Muscle of leg (tissue), 11 donors: ENCODE data around the gene DAB1. TPM values are rescaled to one million over a fixed set of nuclear protein-coding genes. Genes with fewer than 3 reads are reported as not detected.

Source experiments
- DNase-seq: peaks from one replicate; pipeline ENCODE4 v3.0.0; 2013
- H3K27ac ChIP-seq: one replicate; pipeline ENCODE4 v1.5.1; 2013; ENCODE audit warnings: mild to moderate bottlenecking, low read length, control low read depth
- H3K27me3 ChIP-seq: one replicate; pipeline ENCODE4 v1.6.1; 2013; ENCODE audit warnings: low read length; ENCODE audit not compliant: control insufficient read depth, insufficient read depth
- H3K36me3 ChIP-seq: one replicate; pipeline ENCODE4 v1.6.1; 2013; ENCODE audit warnings: low read length; ENCODE audit not compliant: control insufficient read depth, insufficient read depth
- H3K4me1 ChIP-seq: one replicate; pipeline ENCODE4 v1.6.1; 2013; ENCODE audit warnings: low read length; ENCODE audit not compliant: control insufficient read depth, insufficient read depth
- H3K4me3 ChIP-seq: one replicate; pipeline ENCODE4 v1.5.1; 2013; ENCODE audit warnings: low read length, control low read depth
- H3K9me3 ChIP-seq: replicated peaks from 2 replicates; pipeline ENCODE4 v1.6.1; 2013; ENCODE audit warnings: low read depth, low read length; ENCODE audit not compliant: control insufficient read depth
- WGBS: methylation state at CpG from one replicate; pipeline ENCODE4 v1.1.5; 2013; ENCODE audit warnings: missing lambda C conversion rate; ENCODE audit not compliant: insufficient coverage; 5-methylcytosine and 5-hydroxymethylcytosine counted together
- polyA plus RNA-seq, 8 donors: library from polyadenylated mRNA; unstranded; fragments of 120-200 nt; gene quantifications; one replicate each; pipeline versions ENCODE4 v1.2.1 to v1.2.3, GENCODE V29; 2013; ENCODE audit warnings: inconsistent platforms in 1 of 8, low replicate concordance in 1 of 8; ENCODE audit not compliant: insufficient read length in 8 of 8, insufficient read depth in 1 of 8
- total RNA-seq: library from RNA; stranded (reverse); fragments of 120-200 nt; gene quantifications from one replicate; pipeline ENCODE4 v1.2.4, GENCODE V29; 2013

Gene DAB1
- total and polyA plus RNA-seq, 9 donors, result 1.1 to 8.1 (median 2.6) TPM

- 88% methylated on average over 14 of the region's 15 CpGs for WGBS
- DNase-seq, result no peak
- H3K27me3 ChIP-seq, result peaks cover 2% of the 10 kb centered on the region
Measured at GRCh38 chr1:57015071-57015470, 408.8 kb downstream of the DAB1 start.

GRCh38 chr1:57013522-57013921 is 410.3 kb downstream of the DAB1 start:
- Histone ChIP-seq H3K27ac (no peak overlapping the region), H3K36me3 (no peaks in the 10 kb centered on the region), H3K27me3 (no peaks in the 10 kb centered on the region), H3K4me3 (no peak overlapping the region), H3K9me3 (no peaks in the 10 kb centered on the region), H3K4me1 (no peaks in the 10 kb centered on the region)
- DNase-seq, result peak; percentile 18
- no CpG with 5 or more reads among the region's 2 CpGs for WGBS

More at GRCh38 chr1:57015071-57015470, 408.8 kb downstream of the DAB1 start:
- Histone ChIP-seq H3K4me1 (no peaks in the 10 kb centered on the region), H3K4me3 (no peak overlapping the region), H3K9me3 (no peaks in the 10 kb centered on the region), H3K27ac (no peak overlapping the region), H3K36me3 (no peaks in the 10 kb centered on the region)

GRCh38 chr1:57012315-57012714 is 411.5 kb downstream of the DAB1 start:
- peak; percentile 15 for DNase-seq
- no peak overlapping the region for H3K27ac ChIP-seq
- no CpG with 5 or more reads among the region's 1 CpG for WGBS

GRCh38 chr1:57010511-57010910 is 413.3 kb downstream of the DAB1 start:
- Histone ChIP-seq H3K27ac (no peak overlapping the region), H3K27me3 (no peaks in the 10 kb centered on the region), H3K36me3 (no peaks in the 10 kb centered on the region), H3K9me3 (no peaks in the 10 kb centered on the region), H3K4me1 (no peaks in the 10 kb centered on the region), H3K4me3 (no peak overlapping the region)
- 100% methylated on average over 2 of the region's 4 CpGs for WGBS
- DNase-seq, result no peak

More at GRCh38 chr1:57012315-57012714, 411.5 kb downstream of the DAB1 start:
- Histone ChIP-seq H3K9me3 (no peaks in the 10 kb centered on the region), H3K36me3 (no peaks in the 10 kb centered on the region), H3K4me3 (no peak overlapping the region), H3K4me1 (no peaks in the 10 kb centered on the region), H3K27me3 (no peaks in the 10 kb centered on the region)

- 33% methylated on average over 1 of the region's 2 CpGs for WGBS
- no peaks in the 10 kb centered on the region for H3K27me3 ChIP-seq
- no peaks in the 10 kb centered on the region for H3K4me1 ChIP-seq
- no peaks in the 10 kb centered on the region for H3K9me3 ChIP-seq
- peak; percentile 40 for DNase-seq
- H3K4me3 ChIP-seq, result no peak overlapping the region
- no peaks in the 10 kb centered on the region for H3K36me3 ChIP-seq
- no peak overlapping the region for H3K27ac ChIP-seq
Measured at GRCh38 chr1:57007948-57008347, 415.9 kb downstream of the DAB1 start.

- H3K27ac ChIP-seq, result no peak overlapping the region
- H3K4me1 ChIP-seq, result no peaks in the 10 kb centered on the region
- H3K4me3 ChIP-seq, result no peak overlapping the region
- no peak for DNase-seq
- WGBS, result no CpG with 5 or more reads among the region's 2 CpGs
- H3K27me3 ChIP-seq, result no peaks in the 10 kb centered on the region
- H3K9me3 ChIP-seq, result no peaks in the 10 kb centered on the region
- no peaks in the 10 kb centered on the region for H3K36me3 ChIP-seq
Measured at GRCh38 chr1:57007472-57007871, 416.4 kb downstream of the DAB1 start.

- WGBS, result 71% methylated on average over 1 of the region's 4 CpGs
- Histone ChIP-seq H3K36me3 (no peaks in the 10 kb centered on the region), H3K4me1 (no peaks in the 10 kb centered on the region), H3K9me3 (no peaks in the 10 kb centered on the region), H3K4me3 (no peak overlapping the region), H3K27ac (no peak overlapping the region), H3K27me3 (no peaks in the 10 kb centered on the region)
- DNase-seq, result no peak
Measured at GRCh38 chr1:57003398-57004139, 420.3 kb downstream of the DAB1 start.

GRCh38 chr1:56995414-56996100 is 428.3 kb downstream of the DAB1 start:
- no CpG with 5 or more reads among the region's 4 CpGs for WGBS
- H3K36me3 ChIP-seq, result no peaks in the 10 kb centered on the region

GRCh38 chr1:56993475-56993874 is 430.4 kb downstream of the DAB1 start:
- WGBS, result 28% methylated on average over 2 of the region's 5 CpGs

More at GRCh38 chr1:56995414-56996100, 428.3 kb downstream of the DAB1 start:
- no peak overlapping the region for H3K27ac ChIP-seq
- no peak for DNase-seq
- no peaks in the 10 kb centered on the region for H3K27me3 ChIP-seq
- no peak overlapping the region for H3K4me3 ChIP-seq
- H3K9me3 ChIP-seq, result no peaks in the 10 kb centered on the region
- H3K4me1 ChIP-seq, result no peaks in the 10 kb centered on the region

GRCh38 chr1:56992318-56993125 is 431.3 kb downstream of the DAB1 start:
- H3K4me3 ChIP-seq, result no peak overlapping the region

More at GRCh38 chr1:56993475-56993874, 430.4 kb downstream of the DAB1 start:
- no peaks in the 10 kb centered on the region for H3K36me3 ChIP-seq
- no peaks in the 10 kb centered on the region for H3K9me3 ChIP-seq
- no peak overlapping the region for H3K27ac ChIP-seq
- no peak overlapping the region for H3K4me3 ChIP-seq
- H3K27me3 ChIP-seq, result no peaks in the 10 kb centered on the region
- H3K4me1 ChIP-seq, result no peaks in the 10 kb centered on the region
- no peak for DNase-seq

More at GRCh38 chr1:56992318-56993125, 431.3 kb downstream of the DAB1 start:
- no peaks in the 10 kb centered on the region for H3K4me1 ChIP-seq
- WGBS, result 57% methylated on average over 11 of the region's 15 CpGs
- H3K27me3 ChIP-seq, result no peaks in the 10 kb centered on the region
- H3K36me3 ChIP-seq, result no peaks in the 10 kb centered on the region
- no peaks in the 10 kb centered on the region for H3K9me3 ChIP-seq
- no peak overlapping the region for H3K27ac ChIP-seq
- DNase-seq, result no peak
